Measurements from ENCODE around the gene CERK. TPM values are rescaled to one million over a fixed set of nuclear protein-coding genes. Genes with fewer than 3 reads are reported as not detected.

CERK gene
- total RNA-seq, 1 experiment from 2014 or later: 30.9 TPM

DNA sequence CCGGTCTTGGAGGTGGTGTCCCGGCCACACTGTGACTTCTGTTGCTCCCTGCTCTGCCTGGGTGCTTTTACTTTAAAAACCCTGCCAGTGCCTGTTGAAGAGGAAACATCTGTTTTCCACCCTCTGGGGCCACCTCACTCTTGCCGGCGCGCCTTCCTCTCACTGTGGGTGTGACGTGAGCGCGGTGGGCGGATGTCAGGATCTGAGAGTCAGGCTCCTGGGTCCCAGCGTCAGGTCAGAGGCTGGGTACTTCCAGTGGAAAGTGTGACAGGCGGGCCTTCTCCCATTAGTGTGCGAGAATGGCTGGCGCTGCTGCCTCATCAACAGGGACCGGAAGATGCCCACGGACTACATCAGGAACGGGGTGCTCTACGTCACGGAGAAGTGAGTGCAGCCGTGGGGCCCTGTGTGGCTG, 63.7 kb downstream of the CERK start:
- intact Hi-C loops (cut with micrococcal nuclease; ENCODE audit: unreplicated experiment): no loop called here
- ChIA-PET POLR2A (no interaction called here), CTCF (no interaction called here)
- TF ChIP-seq POLR2AphosphoS5 (IDR thresholded peaks at IDR 0.05; ENCODE audit: low read depth, low read length): no peak
- no peak for TF ChIP-seq CTCF (IDR thresholded peaks at IDR 0.05)
- no peak for TF ChIP-seq TCF7L2 (IDR thresholded peaks at IDR 0.05; ENCODE audit: low read depth, low read length)
- TF ChIP-seq SIN3A (IDR thresholded peaks at IDR 0.05; ENCODE audit: borderline replicate concordance, insufficient read depth, low read depth, low read length): no peak
- TF ChIP-seq REST (IDR thresholded peaks at IDR 0.05; ENCODE audit: insufficient read depth in 1 of 2, low read depth in 2 of 2, low read length in 1 of 2): no peak
- Histone ChIP-seq H3K9me3 (ENCODE audit: control insufficient read depth, insufficient read depth, low read depth, low read length) (no peaks in the 10 kb centered on the region), H3K27ac (ENCODE audit: low read length) (no peak overlapping the region), H3K4me3 (ENCODE audit: low read depth in 2 of 2, low read length in 2 of 2) (no peak overlapping the region), H3K4me1 (ENCODE audit: control insufficient read depth, insufficient read depth, low read length) (no peaks in the 10 kb centered on the region), H3K27me3 (ENCODE audit: control insufficient read depth, insufficient read depth, low read length) (no peaks in the 10 kb centered on the region), H3K36me3 (ENCODE audit: control insufficient read depth, insufficient read depth, low read length) (no peaks in the 10 kb centered on the region)
- BruUV-seq (replicated peaks): no TSS peak
- DNase-seq (ENCODE audit: low read depth, low spot score) (no peak), ATAC-seq (no peak)
- in situ Hi-C loops (cut with HindIII; ENCODE audit: low pct_unique_long_range_greater_than_20kb, low sequenced_read_pairs): no loop called here

GRCh38 chr22:46673662-46674236, 64.3 kb downstream of the CERK start:
- TF ChIP-seq REST (IDR thresholded peaks at IDR 0.05; ENCODE audit: insufficient read depth in 1 of 2, low read depth in 2 of 2, low read length in 1 of 2): no peak
- TF ChIP-seq SIN3A (IDR thresholded peaks at IDR 0.05; ENCODE audit: borderline replicate concordance, insufficient read depth, low read depth, low read length): no peak
- TF ChIP-seq CTCF (IDR thresholded peaks at IDR 0.05): no peak
- TF ChIP-seq POLR2AphosphoS5 (IDR thresholded peaks at IDR 0.05; ENCODE audit: low read depth, low read length): no peak
- no peak for TF ChIP-seq TCF7L2 (IDR thresholded peaks at IDR 0.05; ENCODE audit: low read depth, low read length)
- ChIA-PET POLR2A (no interaction called here), CTCF (no interaction called here)
- no peak overlapping the region for H3K4me3 ChIP-seq (ENCODE audit: low read depth in 2 of 2, low read length in 2 of 2)
- no peaks in the 10 kb centered on the region for H3K4me1 ChIP-seq (ENCODE audit: control insufficient read depth, insufficient read depth, low read length)
- intact Hi-C loops (cut with micrococcal nuclease; ENCODE audit: unreplicated experiment): no loop called here
- no TSS peak for BruUV-seq (replicated peaks)
- no peaks in the 10 kb centered on the region for H3K9me3 ChIP-seq (ENCODE audit: control insufficient read depth, insufficient read depth, low read depth, low read length)
- H3K36me3 ChIP-seq (ENCODE audit: control insufficient read depth, insufficient read depth, low read length): no peaks in the 10 kb centered on the region
- DNase-seq (ENCODE audit: low read depth, low spot score): no peak
- in situ Hi-C loops (cut with HindIII; ENCODE audit: low pct_unique_long_range_greater_than_20kb, low sequenced_read_pairs): no loop called here
- ATAC-seq: no peak
- H3K27ac ChIP-seq (ENCODE audit: low read length): no peak overlapping the region
- H3K27me3 ChIP-seq (ENCODE audit: control insufficient read depth, insufficient read depth, low read length): no peaks in the 10 kb centered on the region
